HG02798 (cell line): ENCODE data around the gene TLE7.

Experiments used
- ATAC-seq: cut with Tn5 transposase; IDR thresholded peaks from one replicate; pipeline ENCODE4 v1.9.1; 2021; ENCODE audit warnings: mild to moderate bottlenecking; ENCODE audit not compliant: unreplicated experiment, poor library complexity

Gene TLE7

GRCh38 chr16:71380831-71381230 lies 61.0 kb downstream of the TLE7 start:
- ATAC-seq: no peak
